HUES48 (cell line): ENCODE measurements around the gene DCN.

Experiments
- H3K27ac ChIP-seq: one replicate; pipeline ENCODE4 v1.7.0; 2013; ENCODE audit warnings: low read depth, low read length, inconsistent platforms
- H3K27me3 ChIP-seq: 2 replicates; pipeline ENCODE4 v1.6.1; 2013; ENCODE audit warnings: mild to moderate bottlenecking, low read length; ENCODE audit not compliant: control insufficient read depth, insufficient read depth
- H3K36me3 ChIP-seq: 2 replicates; pipeline ENCODE4 v1.6.1; 2013; ENCODE audit warnings: low read length; ENCODE audit not compliant: control insufficient read depth, insufficient read depth
- H3K4me1 ChIP-seq: 2 replicates; pipeline ENCODE4 v1.6.1; 2013; ENCODE audit warnings: mild to moderate bottlenecking, low read length; ENCODE audit not compliant: control insufficient read depth, insufficient read depth
- H3K4me3 ChIP-seq: 2 replicates; pipeline ENCODE4 v1.5.1; 2013; ENCODE audit warnings: mild to moderate bottlenecking, low read depth, low read length
- H3K9ac ChIP-seq: 2 replicates; pipeline ENCODE4 v1.6.1; 2013; ENCODE audit warnings: mild to moderate bottlenecking, low read depth, low read length, moderate library complexity
- H3K9me3 ChIP-seq: 2 replicates; pipeline ENCODE4 v1.6.1; 2013; ENCODE audit warnings: low read length; ENCODE audit not compliant: control insufficient read depth, insufficient read depth

DCN gene

DNA sequence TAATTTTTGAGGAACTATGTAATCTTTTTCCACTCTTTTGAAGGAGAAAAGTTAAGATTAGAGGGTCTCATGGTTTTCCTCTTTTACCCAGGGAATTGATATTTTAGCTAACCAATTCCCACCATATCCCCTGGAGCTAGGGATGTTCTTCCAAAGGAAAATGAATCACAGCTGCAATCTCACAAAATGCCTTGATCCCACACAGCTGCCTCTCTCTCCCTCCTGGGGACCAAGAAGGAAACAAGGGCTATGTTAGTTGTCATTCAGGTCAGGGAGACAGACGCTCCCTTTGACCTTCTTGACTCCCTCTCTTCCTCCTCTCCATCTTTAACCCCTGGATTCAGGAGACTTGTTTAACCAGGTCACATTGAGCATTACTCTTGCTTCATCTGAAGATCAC is 9.5 kb downstream of the DCN start:
- H3K9ac ChIP-seq, result no peak overlapping the region
- no peaks in the 10 kb centered on the region for H3K36me3 ChIP-seq
- no peak overlapping the region for H3K4me3 ChIP-seq
- H3K9me3 ChIP-seq, result no peaks in the 10 kb centered on the region
- H3K27ac ChIP-seq, result no peak overlapping the region
- H3K27me3 ChIP-seq, result no peaks in the 10 kb centered on the region
- H3K4me1 ChIP-seq, result no peaks in the 10 kb centered on the region

- Histone ChIP-seq H3K9me3 (no peaks in the 10 kb centered on the region), H3K27ac (no peak overlapping the region), H3K36me3 (no peaks in the 10 kb centered on the region)
Observed at GRCh38 chr12:91172096-91172495, 10.5 kb downstream of the DCN start.

DNA sequence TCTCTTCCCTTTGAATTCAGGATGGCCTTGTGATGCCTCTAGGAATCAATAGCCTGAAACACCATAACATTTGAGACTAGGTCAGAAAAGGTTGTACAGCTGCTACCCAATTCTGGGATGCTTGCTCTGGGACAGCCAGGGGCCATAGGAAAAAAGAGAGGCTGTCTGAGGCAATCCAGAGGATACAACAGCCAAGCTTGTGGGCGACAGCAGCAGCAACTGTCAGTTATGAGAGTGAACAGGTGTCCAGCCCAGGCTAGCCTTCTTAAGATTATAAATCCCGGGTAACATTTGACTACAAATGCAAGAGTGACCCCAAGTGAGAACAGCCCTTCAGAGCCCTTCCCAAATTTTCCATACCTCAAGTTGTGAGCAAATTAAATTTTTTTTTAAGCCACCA is 11.1 kb downstream of the DCN start:
- no peaks in the 10 kb centered on the region for H3K36me3 ChIP-seq
- H3K27ac ChIP-seq, result no peak overlapping the region

More at GRCh38 chr12:91172096-91172495, 10.5 kb downstream of the DCN start:
- no peaks in the 10 kb centered on the region for H3K27me3 ChIP-seq
- no peak overlapping the region for H3K9ac ChIP-seq
- no peaks in the 10 kb centered on the region for H3K4me1 ChIP-seq
- no peak overlapping the region for H3K4me3 ChIP-seq

DNA sequence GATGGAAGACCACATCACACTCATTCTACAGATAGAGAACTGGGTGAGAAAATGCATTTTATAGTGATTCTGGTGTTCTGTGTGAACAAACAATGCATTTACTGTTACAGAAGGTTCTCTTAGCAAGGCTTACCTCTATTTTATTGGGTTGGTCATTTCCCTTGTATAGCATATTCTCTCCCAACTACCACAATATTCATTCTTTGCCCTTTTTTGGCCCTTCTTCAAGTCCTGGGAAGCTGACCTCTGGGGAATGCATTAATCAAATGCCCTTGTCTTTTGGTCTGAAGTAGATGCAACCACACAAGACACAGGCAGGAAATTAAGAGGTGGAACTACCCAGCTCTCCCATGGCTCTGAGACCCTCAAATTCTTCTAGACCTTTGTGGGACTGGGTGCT is 19.5 kb downstream of the DCN start:
- H3K36me3 ChIP-seq, result no peaks in the 10 kb centered on the region
- no peaks in the 10 kb centered on the region for H3K4me1 ChIP-seq
- no peak overlapping the region for H3K4me3 ChIP-seq
- no peak overlapping the region for H3K9ac ChIP-seq
- H3K9me3 ChIP-seq, result no peaks in the 10 kb centered on the region
- no peaks in the 10 kb centered on the region for H3K27me3 ChIP-seq
- H3K27ac ChIP-seq, result no peak overlapping the region

More for the DNA sequence above, 11.1 kb downstream of the DCN start:
- Histone ChIP-seq H3K9me3 (no peaks in the 10 kb centered on the region), H3K4me3 (no peak overlapping the region), H3K9ac (no peak overlapping the region), H3K4me1 (no peaks in the 10 kb centered on the region), H3K27me3 (no peaks in the 10 kb centered on the region)

DNA sequence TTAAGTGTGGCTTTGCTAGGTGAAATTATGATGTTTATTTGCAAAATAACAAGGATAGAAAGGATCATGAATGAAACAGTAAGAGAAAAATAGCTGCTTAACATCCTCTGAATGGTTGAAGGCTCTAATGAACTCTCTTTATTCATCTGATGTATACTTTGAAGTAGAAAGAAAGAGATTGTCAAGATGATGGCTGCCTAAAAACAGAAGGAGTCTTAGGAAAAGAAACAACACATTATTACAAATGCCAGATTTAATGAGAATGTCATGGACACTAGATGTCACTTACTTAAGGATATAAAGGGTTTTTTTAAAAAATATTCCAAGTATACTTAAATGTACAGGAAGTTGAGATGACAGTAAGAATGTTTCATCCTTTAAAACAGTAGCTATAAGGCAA is 21.6 kb downstream of the DCN start:
- Histone ChIP-seq H3K27ac (no peak overlapping the region), H3K9me3 (no peaks in the 10 kb centered on the region), H3K4me1 (no peaks in the 10 kb centered on the region), H3K9ac (no peak overlapping the region), H3K4me3 (no peak overlapping the region), H3K27me3 (no peaks in the 10 kb centered on the region), H3K36me3 (no peaks in the 10 kb centered on the region)

- H3K9ac ChIP-seq, result no peak overlapping the region
- no peak overlapping the region for H3K27ac ChIP-seq
- no peaks in the 10 kb centered on the region for H3K9me3 ChIP-seq
- H3K36me3 ChIP-seq, result no peaks in the 10 kb centered on the region
- no peaks in the 10 kb centered on the region for H3K4me1 ChIP-seq
- no peaks in the 10 kb centered on the region for H3K27me3 ChIP-seq
- no peak overlapping the region for H3K4me3 ChIP-seq
Observed at GRCh38 chr12:91155990-91156389, 26.6 kb downstream of the DCN start.

- H3K4me3 ChIP-seq, result no peak overlapping the region
- H3K27me3 ChIP-seq, result no peaks in the 10 kb centered on the region
- no peaks in the 10 kb centered on the region for H3K9me3 ChIP-seq
- H3K9ac ChIP-seq, result no peak overlapping the region
- no peaks in the 10 kb centered on the region for H3K36me3 ChIP-seq
- H3K27ac ChIP-seq, result no peak overlapping the region
- H3K4me1 ChIP-seq, result no peaks in the 10 kb centered on the region
Observed at GRCh38 chr12:91154131-91154530, 28.5 kb downstream of the DCN start.

DNA sequence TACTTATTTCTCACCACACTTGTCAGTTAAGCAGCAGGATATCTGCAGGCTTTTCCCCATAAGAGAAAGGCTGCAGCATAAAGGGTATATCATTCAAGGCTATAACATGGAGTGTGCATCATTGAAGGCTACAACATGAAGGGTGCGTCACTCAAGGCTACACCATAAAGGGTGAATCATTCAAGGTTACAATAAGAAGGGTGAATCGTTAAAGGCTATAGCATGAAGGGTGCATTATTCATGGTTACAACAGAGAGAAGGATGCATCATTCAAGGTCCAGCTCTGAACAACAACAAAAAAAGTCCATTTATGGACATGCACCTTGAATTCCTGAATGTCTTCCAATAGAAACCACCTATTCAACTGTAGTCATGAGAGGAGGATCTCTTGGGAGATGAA is 38.6 kb downstream of the DCN start:
- Histone ChIP-seq H3K27me3 (no peaks in the 10 kb centered on the region), H3K9me3 (no peaks in the 10 kb centered on the region), H3K4me3 (no peak overlapping the region), H3K4me1 (no peaks in the 10 kb centered on the region), H3K9ac (no peak overlapping the region), H3K27ac (no peak overlapping the region), H3K36me3 (no peaks in the 10 kb centered on the region)

DNA sequence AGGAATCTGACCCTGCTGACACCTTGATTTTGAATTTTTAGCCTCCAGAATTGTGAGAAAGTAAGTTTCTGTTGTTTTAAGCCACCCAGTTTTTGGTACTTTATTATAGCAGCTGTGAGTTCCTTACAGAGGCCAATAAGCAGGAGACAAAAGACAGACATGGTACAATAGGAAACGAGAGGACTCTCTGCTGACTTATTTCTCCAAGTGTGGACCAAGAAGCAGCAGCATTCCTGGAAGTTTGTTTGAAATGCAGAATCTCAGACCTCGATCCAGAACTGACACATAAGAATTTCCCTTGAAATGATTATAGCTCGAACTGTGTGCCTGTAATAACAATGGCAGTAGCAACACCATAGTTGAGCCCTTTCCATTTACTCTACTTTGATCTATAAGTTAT is 39.4 kb downstream of the DCN start:
- no peaks in the 10 kb centered on the region for H3K9me3 ChIP-seq
- H3K4me3 ChIP-seq, result no peak overlapping the region
- H3K27ac ChIP-seq, result no peak overlapping the region
- no peaks in the 10 kb centered on the region for H3K4me1 ChIP-seq
- H3K27me3 ChIP-seq, result no peaks in the 10 kb centered on the region
- H3K9ac ChIP-seq, result no peak overlapping the region
- no peaks in the 10 kb centered on the region for H3K36me3 ChIP-seq

DNA sequence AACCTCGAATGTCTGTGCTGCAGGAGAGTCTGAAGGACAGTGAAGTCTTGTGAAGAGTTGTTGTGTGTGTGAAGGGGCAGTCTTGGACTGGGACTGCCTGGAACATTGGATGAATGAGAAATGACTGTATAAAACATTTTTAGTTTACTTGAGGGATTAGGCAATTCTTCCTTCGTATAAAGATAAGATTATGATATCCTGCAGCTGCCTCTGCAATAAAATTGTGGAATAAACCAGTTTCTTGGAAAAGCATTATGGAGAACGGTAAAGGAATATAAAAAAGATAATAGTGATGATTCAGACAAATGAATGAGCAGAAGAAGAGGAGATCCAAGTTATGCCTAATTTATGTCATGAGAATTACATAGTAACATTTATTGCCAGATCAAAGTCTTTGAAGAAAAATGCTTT is 40.4 kb downstream of the DCN start:
- H3K4me3 ChIP-seq, result no peak overlapping the region
- H3K27ac ChIP-seq, result no peak overlapping the region
- H3K9ac ChIP-seq, result no peak overlapping the region
- no peaks in the 10 kb centered on the region for H3K36me3 ChIP-seq
- no peaks in the 10 kb centered on the region for H3K9me3 ChIP-seq
- no peaks in the 10 kb centered on the region for H3K27me3 ChIP-seq
- no peaks in the 10 kb centered on the region for H3K4me1 ChIP-seq

- Histone ChIP-seq H3K27ac (no peak overlapping the region), H3K4me3 (no peak overlapping the region), H3K36me3 (no peaks in the 10 kb centered on the region), H3K9me3 (no peaks in the 10 kb centered on the region), H3K4me1 (no peaks in the 10 kb centered on the region), H3K9ac (no peak overlapping the region), H3K27me3 (no peaks in the 10 kb centered on the region)
Observed at GRCh38 chr12:91140026-91140931, 42.3 kb downstream of the DCN start.
